IPS-NIHi11 (cell line): Measurements from ENCODE around the gene OR4A5.
"Not testable (repeated sequence)": the region's sequence is repeated elsewhere in the genome, so short reads cannot be mapped to it uniquely, and the experiment has no call there.

Source experiments
- DNase-seq: peaks from one replicate; pipeline ENCODE4 v3.0.0; 2012; ENCODE audit warnings: mixed read lengths, low spot score

Gene OR4A5

DNA sequence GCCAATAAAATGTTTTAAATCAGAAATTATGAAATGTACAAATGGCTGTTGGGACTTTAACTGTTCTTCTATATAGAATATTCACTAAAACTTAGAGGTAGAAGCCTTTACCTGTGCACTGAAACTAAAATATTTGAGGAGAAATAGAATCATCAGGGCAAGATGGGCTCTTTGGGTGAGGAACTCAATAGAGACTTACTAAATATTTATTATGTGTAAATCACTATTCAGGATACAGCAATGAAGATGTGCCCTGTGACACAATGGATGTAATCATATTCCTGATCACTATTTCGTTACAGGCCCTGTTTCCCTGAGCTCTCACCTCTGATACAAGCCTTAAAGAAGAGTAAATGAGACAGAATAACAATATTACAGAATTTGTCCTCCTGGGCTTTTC, at the start of gene OR4A5:
OR4A5 (plus strand) TSS at position 301 of the 400 bp plus-strand sequence; CDS start at position 354, 53 bp downstream.
- DNase-seq = not testable (repeated sequence)

- not testable (repeated sequence) for DNase-seq
These were observed 13.5 kb downstream of the OR4A5 start for GRCh38 chr11:54720094-54720493.
